Bladder microvascular endothelial cell (primary cell): ENCODE results near the gene KCNH2. TPM values are rescaled to one million over a fixed set of nuclear protein-coding genes. Genes with fewer than 3 reads are reported as not detected.

Experiments used
- total RNA-seq: library from RNA; depleted of rRNA; stranded (reverse); fragments of >200 nt; gene quantifications from 2 replicates; pipeline ENCODE4 v1.2.3, GENCODE V29; 2014

Gene KCNH2, protein sequence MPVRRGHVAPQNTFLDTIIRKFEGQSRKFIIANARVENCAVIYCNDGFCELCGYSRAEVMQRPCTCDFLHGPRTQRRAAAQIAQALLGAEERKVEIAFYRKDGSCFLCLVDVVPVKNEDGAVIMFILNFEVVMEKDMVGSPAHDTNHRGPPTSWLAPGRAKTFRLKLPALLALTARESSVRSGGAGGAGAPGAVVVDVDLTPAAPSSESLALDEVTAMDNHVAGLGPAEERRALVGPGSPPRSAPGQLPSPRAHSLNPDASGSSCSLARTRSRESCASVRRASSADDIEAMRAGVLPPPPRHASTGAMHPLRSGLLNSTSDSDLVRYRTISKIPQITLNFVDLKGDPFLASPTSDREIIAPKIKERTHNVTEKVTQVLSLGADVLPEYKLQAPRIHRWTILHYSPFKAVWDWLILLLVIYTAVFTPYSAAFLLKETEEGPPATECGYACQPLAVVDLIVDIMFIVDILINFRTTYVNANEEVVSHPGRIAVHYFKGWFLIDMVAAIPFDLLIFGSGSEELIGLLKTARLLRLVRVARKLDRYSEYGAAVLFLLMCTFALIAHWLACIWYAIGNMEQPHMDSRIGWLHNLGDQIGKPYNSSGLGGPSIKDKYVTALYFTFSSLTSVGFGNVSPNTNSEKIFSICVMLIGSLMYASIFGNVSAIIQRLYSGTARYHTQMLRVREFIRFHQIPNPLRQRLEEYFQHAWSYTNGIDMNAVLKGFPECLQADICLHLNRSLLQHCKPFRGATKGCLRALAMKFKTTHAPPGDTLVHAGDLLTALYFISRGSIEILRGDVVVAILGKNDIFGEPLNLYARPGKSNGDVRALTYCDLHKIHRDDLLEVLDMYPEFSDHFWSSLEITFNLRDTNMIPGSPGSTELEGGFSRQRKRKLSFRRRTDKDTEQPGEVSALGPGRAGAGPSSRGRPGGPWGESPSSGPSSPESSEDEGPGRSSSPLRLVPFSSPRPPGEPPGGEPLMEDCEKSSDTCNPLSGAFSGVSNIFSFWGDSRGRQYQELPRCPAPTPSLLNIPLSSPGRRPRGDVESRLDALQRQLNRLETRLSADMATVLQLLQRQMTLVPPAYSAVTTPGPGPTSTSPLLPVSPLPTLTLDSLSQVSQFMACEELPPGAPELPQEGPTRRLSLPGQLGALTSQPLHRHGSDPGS
- total RNA-seq: 0.06 TPM in 1 of 2 replicates, not detected in the other

DNA sequence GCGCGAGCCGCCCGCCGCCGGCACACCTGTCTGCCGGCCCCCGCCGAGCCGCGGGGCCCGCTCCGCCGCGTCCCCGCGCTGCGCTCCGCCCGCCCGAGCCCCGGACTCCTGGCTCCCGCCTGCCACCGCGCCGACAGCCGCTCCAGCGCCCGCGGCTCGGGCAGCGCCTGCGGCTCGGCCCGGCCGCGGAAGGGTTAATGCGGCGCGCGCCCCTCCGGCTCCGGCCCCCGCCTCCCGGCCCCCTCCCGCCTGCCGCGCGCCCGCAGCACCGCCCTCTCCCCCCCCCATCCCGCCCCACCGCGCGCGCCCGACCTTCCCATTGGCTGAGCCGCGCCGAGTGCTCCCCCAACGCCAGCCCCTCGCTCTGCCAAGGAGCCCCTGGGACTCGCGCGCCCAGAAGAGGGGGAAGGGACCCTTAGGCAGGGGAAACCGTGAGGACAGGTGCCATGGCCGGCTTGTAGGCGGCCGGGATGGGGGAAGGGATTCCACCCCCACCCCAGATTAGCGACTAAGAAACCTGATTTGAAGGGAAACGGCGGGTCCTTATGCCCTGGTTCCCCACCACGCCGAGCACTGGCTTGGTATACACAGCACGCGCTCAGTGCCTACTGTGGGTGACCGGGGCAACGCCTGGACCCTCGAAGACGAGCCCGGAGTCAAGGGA, at the start of gene KCNH2:
Gene KCNH2, minus strand, starts transcription at position 196 of the 664 bp plus-strand sequence. CDS start 408 bp downstream, outside the sequence.

DNA sequence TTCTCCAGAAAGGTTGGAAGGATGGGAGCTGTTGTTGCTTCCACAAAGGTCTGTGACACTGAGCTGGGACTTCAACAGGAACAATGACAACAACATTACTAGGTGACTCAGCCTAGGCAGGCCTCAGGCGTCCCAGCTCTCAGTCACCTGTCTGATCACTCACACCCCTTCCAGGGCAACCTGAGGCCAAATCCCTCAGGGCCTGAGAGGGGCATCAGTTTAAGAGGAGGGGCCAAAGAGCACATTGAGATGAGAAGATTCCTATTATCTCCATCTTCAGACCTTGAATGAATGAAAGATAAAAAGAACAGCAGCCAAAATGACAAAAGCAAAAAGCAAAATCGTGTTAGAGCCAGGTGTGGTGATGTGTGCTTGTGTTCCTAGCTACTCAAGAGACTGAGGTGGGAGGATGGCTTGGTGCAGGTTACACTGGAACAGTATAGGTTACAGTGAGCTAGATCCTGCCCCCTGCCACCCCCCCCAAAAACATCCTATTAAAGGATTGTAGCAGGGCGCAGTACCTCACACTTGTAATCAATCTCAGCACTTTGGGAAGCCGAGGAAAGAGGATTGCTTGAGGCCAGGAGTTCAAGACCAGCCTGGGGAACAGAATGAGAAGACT, 46.4 kb upstream of the KCNH2 start, which contains the start of gene ATG9B:
Gene ATG9B, minus strand, starts transcription at position 60 of the 622 bp plus-strand sequence. CDS start 71 bp downstream, outside the sequence.

DNA sequence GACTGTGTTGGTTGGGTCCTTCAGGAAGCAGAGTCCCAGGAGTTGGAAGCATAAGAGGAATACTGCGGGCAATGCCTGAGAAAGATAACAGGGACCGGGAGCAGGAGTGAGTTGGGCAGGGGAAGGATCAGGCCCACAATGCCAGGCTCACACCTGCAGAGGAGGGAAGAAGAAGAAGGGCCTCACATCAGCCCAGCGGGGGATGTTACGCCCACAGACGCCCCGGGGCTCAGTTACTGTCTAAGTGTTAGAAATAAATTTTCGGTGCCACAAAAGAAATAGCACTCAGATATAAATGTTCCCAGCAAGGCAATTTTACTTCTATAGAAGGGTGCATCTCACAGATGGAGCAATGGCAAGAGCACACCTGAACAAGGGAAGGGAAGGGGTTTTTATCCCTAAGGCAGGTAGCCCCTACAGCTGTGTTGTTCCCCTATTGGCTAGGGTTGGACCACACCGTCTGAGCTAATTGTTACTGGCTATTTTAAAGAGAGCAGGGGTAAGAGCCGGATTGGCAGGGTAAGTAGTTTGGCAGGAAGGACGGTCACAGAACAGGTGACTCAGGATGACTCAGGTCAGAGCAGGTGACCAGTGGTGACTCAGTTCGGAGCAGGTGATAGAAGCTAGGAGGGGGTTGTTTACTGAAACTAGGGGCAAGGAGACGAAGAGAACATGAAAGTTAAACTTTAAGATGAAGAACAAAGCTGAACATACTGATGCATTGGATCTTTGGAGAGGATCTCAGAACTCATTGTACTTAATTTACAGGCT, 12.5 kb upstream of the KCNH2 start, which contains the start of gene NOS3:
Gene NOS3, plus strand, starts transcription at position 602 of the 771 bp plus-strand sequence. CDS start 2,787 bp downstream, outside the sequence.

Other genes starting within 250 kb of the KCNH2 start
- 128 and 150 TPM in 2 replicates for gene GIMAP5, start 240.9 kb downstream of the KCNH2 start, total RNA-seq
- gene TMEM176B, start 178.0 kb downstream of the KCNH2 start, total RNA-seq: not detected in 2 replicates
- 0.25 TPM in 1 of 2 replicates, not detected in the other for gene TMEM176A, start 177.6 kb downstream of the KCNH2 start, total RNA-seq
- gene AOC1, start 125.8 kb downstream of the KCNH2 start, total RNA-seq: not detected in 2 replicates
- gene NOS3, start 12.7 kb upstream of the KCNH2 start, total RNA-seq: 20.9 and 58.7 TPM in 2 replicates
- 0.19 TPM in 1 of 2 replicates, not detected in the other for gene ATG9B, start 46.2 kb upstream of the KCNH2 start, total RNA-seq
- gene ABCB8, start 50.1 kb upstream of the KCNH2 start, total RNA-seq: 14.6 and 26.1 TPM in 2 replicates
- 0.16 and 0.44 TPM in 2 replicates for gene ASIC3, start 70.2 kb upstream of the KCNH2 start, total RNA-seq
- gene CDK5, start 79.6 kb upstream of the KCNH2 start, total RNA-seq: 16.8 and 18.6 TPM in 2 replicates
- gene SLC4A2, start 81.3 kb upstream of the KCNH2 start, total RNA-seq: 59.6 and 131 TPM in 2 replicates
- gene FASTK, start 102.5 kb upstream of the KCNH2 start, total RNA-seq: 38.2 and 54.8 TPM in 2 replicates
- 16.5 and 16.8 TPM in 2 replicates for gene TMUB1, start 105.2 kb upstream of the KCNH2 start, total RNA-seq
- 51.2 and 63.9 TPM in 2 replicates for gene AGAP3, start 108.2 kb upstream of the KCNH2 start, total RNA-seq
- not detected in 2 replicates for gene GBX1, start 189.4 kb upstream of the KCNH2 start, total RNA-seq
- gene ASB10, start 208.9 kb upstream of the KCNH2 start, total RNA-seq: not detected in 2 replicates
- gene H2BK1, start 232.2 kb upstream of the KCNH2 start, total RNA-seq: not detected in 2 replicates
- 44.2 and 53.0 TPM in 2 replicates for gene ABCF2, start 248.9 kb upstream of the KCNH2 start, total RNA-seq